Cardiac muscle cell (in vitro differentiated cells and primary cell): ENCODE results near the gene METAP2. TPM values are rescaled to one million over a fixed set of nuclear protein-coding genes. Genes with fewer than 3 reads are reported as not detected.

Source experiments
- DNase-seq, 2 donors: peaks; one replicate each; pipeline versions ENCODE4 v3.0.0 to v3.0.0-alpha.2; 2010 to 2017; ENCODE audit warnings: low read depth in 1 of 2, low spot score in 1 of 2
- H3K27ac ChIP-seq: fragments of 200-600 bp; sonication (generic); 2 replicates; pipeline ENCODE4 v1.5.1; 2016
- H3K27me3 ChIP-seq: fragments of 200-600 bp; sonication (generic); 2 replicates; pipeline ENCODE4 v1.6.0; 2016; ENCODE audit warnings: control low read depth
- H3K36me3 ChIP-seq: fragments of 200-600 bp; sonication (generic); 2 replicates; pipeline ENCODE4 v1.5.1; 2016; ENCODE audit warnings: control low read depth
- H3K4me1 ChIP-seq: fragments of 200-600 bp; sonication (generic); 2 replicates; pipeline ENCODE4 v1.8.1; 2017; ENCODE audit warnings: low read depth, mild to moderate bottlenecking, mixed run types
- H3K4me3 ChIP-seq: fragments of 200-600 bp; sonication (generic); 2 replicates; pipeline ENCODE4 v1.5.1; 2016; ENCODE audit warnings: mild to moderate bottlenecking
- H3K9me3 ChIP-seq: fragments of 200-600 bp; sonication (generic); 2 replicates; pipeline ENCODE4 v1.5.1; 2017; ENCODE audit warnings: low read depth, mild to moderate bottlenecking, control low read depth
- polyA plus RNA-seq: library from polyadenylated mRNA; unstranded; fragments of >200 nt; fragmentation: Nextera tagmentation; extraction: Ambion mirVana; gene quantifications from 2 replicates; pipeline ENCODE4 v1.2.1, GENCODE V29; 2016
- total RNA-seq: library from RNA; depleted of rRNA; stranded (reverse); fragments of >200 nt; gene quantifications from 2 replicates; pipeline ENCODE4 v1.2.3, GENCODE V29; 2016
- TF ChIP-seq, protein P1 (sequence below): IDR thresholded peaks from 2 replicates; pipeline ENCODE4 v1.5.1; 2012; ENCODE audit warnings: low read depth, mild to moderate bottlenecking, low read length

Gene METAP2
- total and polyA plus RNA-seq, 2 experiments from 2014 or later, result 41.1 to 98.8 TPM

DNA sequence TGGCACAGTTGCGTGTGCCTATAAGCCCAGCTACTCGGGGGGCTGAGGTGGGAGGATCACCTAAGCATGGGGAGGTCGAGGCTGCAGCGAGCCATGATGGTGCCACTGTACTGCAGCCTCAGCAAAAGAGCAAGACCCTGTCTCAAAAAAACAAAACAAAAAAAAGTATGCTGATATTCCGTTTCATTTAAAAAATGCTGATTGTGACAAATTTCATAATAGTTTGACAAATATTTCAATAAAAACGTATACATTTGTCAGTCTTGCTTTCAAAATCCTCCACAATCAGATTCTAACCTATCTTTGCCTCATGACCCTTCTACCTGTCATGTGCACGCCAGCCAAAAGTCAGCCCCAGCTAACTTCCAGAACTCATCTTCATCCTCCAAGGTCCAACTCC lies 67.5 kb downstream of the METAP2 start:
- DNase-seq, result no peak
- no peaks in the 10 kb centered on the region for H3K4me1 ChIP-seq
- H3K9me3 ChIP-seq, result no peaks in the 10 kb centered on the region
- TF ChIP-seq, protein P1, sequence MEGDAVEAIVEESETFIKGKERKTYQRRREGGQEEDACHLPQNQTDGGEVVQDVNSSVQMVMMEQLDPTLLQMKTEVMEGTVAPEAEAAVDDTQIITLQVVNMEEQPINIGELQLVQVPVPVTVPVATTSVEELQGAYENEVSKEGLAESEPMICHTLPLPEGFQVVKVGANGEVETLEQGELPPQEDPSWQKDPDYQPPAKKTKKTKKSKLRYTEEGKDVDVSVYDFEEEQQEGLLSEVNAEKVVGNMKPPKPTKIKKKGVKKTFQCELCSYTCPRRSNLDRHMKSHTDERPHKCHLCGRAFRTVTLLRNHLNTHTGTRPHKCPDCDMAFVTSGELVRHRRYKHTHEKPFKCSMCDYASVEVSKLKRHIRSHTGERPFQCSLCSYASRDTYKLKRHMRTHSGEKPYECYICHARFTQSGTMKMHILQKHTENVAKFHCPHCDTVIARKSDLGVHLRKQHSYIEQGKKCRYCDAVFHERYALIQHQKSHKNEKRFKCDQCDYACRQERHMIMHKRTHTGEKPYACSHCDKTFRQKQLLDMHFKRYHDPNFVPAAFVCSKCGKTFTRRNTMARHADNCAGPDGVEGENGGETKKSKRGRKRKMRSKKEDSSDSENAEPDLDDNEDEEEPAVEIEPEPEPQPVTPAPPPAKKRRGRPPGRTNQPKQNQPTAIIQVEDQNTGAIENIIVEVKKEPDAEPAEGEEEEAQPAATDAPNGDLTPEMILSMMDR, result no peak
- no peak overlapping the region for H3K4me3 ChIP-seq
- H3K27me3 ChIP-seq, result peaks cover 12% of the 10 kb centered on the region
- no peak overlapping the region for H3K27ac ChIP-seq
- H3K36me3 ChIP-seq, result no peaks in the 10 kb centered on the region

DNA sequence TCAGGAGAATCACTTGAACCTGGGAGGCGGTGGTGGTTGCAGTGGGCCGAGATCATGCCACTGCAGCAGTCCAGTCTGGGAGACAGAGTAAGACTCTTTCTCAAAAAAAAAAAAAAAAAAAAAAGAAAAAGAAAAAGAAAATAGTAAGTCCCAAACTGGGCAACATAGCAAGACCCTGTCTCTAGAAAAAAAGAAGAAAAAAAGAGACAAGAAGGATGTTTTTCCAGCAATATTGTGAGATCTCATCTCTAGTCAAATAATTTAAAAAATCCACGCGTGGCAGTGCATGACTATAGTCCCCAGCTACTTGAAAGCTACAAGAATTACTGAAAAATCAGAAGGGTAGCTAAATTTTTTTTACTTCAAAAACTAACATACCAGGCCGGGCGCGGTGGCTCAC lies 69.4 kb downstream of the METAP2 start:
- TF ChIP-seq, protein P1, result no peak
- Histone ChIP-seq H3K9me3 (no peaks in the 10 kb centered on the region), H3K36me3 (no peaks in the 10 kb centered on the region), H3K27me3 (peaks cover 30% of the 10 kb centered on the region), H3K4me1 (no peaks in the 10 kb centered on the region), H3K4me3 (no peak overlapping the region), H3K27ac (no peak overlapping the region)
- no peak for DNase-seq

DNA sequence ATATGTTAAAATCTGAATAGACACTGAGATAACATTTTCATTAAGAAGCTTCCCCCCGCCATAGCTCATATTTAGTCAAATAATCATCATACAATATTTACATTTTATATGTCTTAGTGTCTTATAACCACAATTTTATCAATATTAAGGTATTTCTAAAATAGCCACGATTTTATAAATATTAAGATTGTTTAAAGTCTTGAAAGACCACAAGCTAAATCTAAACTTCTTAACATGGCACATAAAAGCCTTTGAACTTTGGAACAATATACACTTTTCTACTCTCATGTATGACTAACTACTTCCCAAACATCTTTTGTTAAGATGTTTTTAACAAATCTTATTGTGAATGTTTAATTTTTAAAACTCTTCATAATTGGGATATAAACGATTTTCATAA lies 70.8 kb downstream of the METAP2 start:
- DNase-seq, result no peak
- H3K4me1 ChIP-seq, result no peaks in the 10 kb centered on the region
- H3K4me3 ChIP-seq, result no peak overlapping the region
- H3K36me3 ChIP-seq, result no peaks in the 10 kb centered on the region
- TF ChIP-seq, protein P1, result no peak
- H3K27ac ChIP-seq, result no peak overlapping the region
- H3K9me3 ChIP-seq, result no peaks in the 10 kb centered on the region
- H3K27me3 ChIP-seq, result peaks cover 44% of the 10 kb centered on the region

DNA sequence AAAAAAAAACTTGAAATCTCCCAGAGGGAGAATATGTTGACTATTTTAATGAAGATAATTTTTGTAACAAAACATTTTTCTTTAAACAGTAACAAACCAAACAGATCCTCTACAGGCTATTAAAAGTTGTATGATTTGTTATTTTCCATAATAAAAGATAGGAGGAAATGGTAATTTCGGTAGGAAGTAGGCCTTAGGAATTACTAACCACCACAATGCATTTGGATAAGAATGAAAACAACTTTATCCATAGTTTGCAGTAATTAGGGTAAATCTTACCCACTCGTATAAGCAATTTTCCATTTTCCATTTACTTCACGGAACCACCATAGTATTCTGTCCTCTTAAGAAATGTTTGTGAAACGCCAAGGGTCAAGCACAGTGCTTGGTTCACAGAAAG lies 71.4 kb downstream of the METAP2 start:
- TF ChIP-seq, protein P1, result no peak

DNA sequence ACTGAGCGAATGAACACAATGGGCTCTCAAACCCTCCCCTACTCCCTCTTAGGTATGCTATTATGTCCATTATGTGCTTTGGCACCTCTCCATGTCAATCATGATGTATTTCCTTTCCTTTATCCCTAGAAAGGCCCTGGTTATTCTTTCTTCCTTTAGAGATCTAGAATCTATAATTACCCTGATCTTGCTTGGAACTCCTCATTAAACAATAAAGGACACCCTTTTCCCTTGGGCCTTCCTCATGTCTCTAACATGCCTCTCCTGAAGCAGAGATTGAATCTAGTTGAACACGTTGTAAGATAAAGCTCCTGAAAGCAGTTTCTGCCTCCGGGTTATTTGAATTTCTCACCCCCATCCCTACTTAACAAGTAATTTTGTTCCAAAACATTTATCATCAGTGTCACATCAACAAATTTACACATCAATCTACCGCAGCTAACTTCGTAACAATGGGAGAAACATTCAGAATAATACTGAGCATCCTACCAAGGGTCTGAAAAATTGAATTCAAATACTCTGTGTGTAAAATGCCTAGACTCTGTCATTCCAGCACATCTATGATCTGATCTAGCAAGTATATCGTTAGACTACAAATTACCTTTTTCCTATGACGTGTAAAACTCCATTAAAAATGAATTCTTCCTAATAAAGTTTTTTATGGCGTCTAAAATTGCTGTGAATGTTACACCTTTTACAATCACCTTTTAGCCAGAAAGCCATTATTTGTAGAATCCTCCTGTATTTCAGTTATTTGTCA lies 72.0 kb downstream of the METAP2 start:
- H3K27me3 ChIP-seq, result peaks cover 47% of the 10 kb centered on the region
- no peaks in the 10 kb centered on the region for H3K9me3 ChIP-seq
- DNase-seq, result no peak
- no peak overlapping the region for H3K4me3 ChIP-seq
- TF ChIP-seq, protein P1, result no peak
- no peaks in the 10 kb centered on the region for H3K4me1 ChIP-seq
- H3K36me3 ChIP-seq, result no peaks in the 10 kb centered on the region
- no peak overlapping the region for H3K27ac ChIP-seq

More for the DNA sequence above, 71.4 kb downstream of the METAP2 start:
- DNase-seq, result no peak
- Histone ChIP-seq H3K4me3 (no peak overlapping the region), H3K27ac (no peak overlapping the region), H3K9me3 (no peaks in the 10 kb centered on the region), H3K36me3 (no peaks in the 10 kb centered on the region), H3K27me3 (peaks cover 45% of the 10 kb centered on the region), H3K4me1 (no peaks in the 10 kb centered on the region)
